Cardiac muscle cell (in vitro differentiated cells and primary cell): ENCODE measurements around the gene DPYD. TPM values are rescaled to one million over a fixed set of nuclear protein-coding genes. Genes with fewer than 3 reads are reported as not detected.

Experiments used
- DNase-seq, 2 donors: peaks; one replicate each; pipeline versions ENCODE4 v3.0.0 to v3.0.0-alpha.2; 2010 to 2017; ENCODE audit warnings: low read depth in 1 of 2, low spot score in 1 of 2
- H3K27ac ChIP-seq: fragments of 200-600 bp; sonication (generic); 2 replicates; pipeline ENCODE4 v1.5.1; 2016
- H3K27me3 ChIP-seq: fragments of 200-600 bp; sonication (generic); 2 replicates; pipeline ENCODE4 v1.6.0; 2016; ENCODE audit warnings: control low read depth
- H3K36me3 ChIP-seq: fragments of 200-600 bp; sonication (generic); 2 replicates; pipeline ENCODE4 v1.5.1; 2016; ENCODE audit warnings: control low read depth
- H3K4me1 ChIP-seq: fragments of 200-600 bp; sonication (generic); 2 replicates; pipeline ENCODE4 v1.8.1; 2017; ENCODE audit warnings: low read depth, mild to moderate bottlenecking, mixed run types
- H3K4me3 ChIP-seq: fragments of 200-600 bp; sonication (generic); 2 replicates; pipeline ENCODE4 v1.5.1; 2016; ENCODE audit warnings: mild to moderate bottlenecking
- H3K9me3 ChIP-seq: fragments of 200-600 bp; sonication (generic); 2 replicates; pipeline ENCODE4 v1.5.1; 2017; ENCODE audit warnings: low read depth, mild to moderate bottlenecking, control low read depth
- CTCF ChIP-seq: IDR thresholded peaks from 2 replicates; pipeline ENCODE4 v1.5.1; 2012; ENCODE audit warnings: low read depth, mild to moderate bottlenecking, low read length
- polyA plus RNA-seq: library from polyadenylated mRNA; unstranded; fragments of >200 nt; fragmentation: Nextera tagmentation; extraction: Ambion mirVana; gene quantifications from 2 replicates; pipeline ENCODE4 v1.2.1, GENCODE V29; 2016
- total RNA-seq: library from RNA; depleted of rRNA; stranded (reverse); fragments of >200 nt; gene quantifications from 2 replicates; pipeline ENCODE4 v1.2.3, GENCODE V29; 2016

Gene DPYD
- total and polyA plus RNA-seq, 2 experiments from 2014 or later: 0.66 to 2.0 TPM

GRCh38 chr1:97094247-97094972, 826.4 kb downstream of the DPYD start:
- Histone ChIP-seq H3K27me3 (no peaks in the 10 kb centered on the region), H3K36me3 (no peaks in the 10 kb centered on the region), H3K27ac (no peak overlapping the region), H3K9me3 (no peaks in the 10 kb centered on the region), H3K4me3 (no peak overlapping the region), H3K4me1 (no peaks in the 10 kb centered on the region)
- DNase-seq: peak in 1 of 2 donors; percentile 79
- no peak for TF ChIP-seq CTCF

- no peak for TF ChIP-seq CTCF
- no peaks in the 10 kb centered on the region for H3K36me3 ChIP-seq
- H3K9me3 ChIP-seq: no peaks in the 10 kb centered on the region
- H3K27me3 ChIP-seq: no peaks in the 10 kb centered on the region
- peak in 1 of 2 donors; percentile 77 for DNase-seq
- H3K4me3 ChIP-seq: no peak overlapping the region
- no peak overlapping the region for H3K27ac ChIP-seq
- no peaks in the 10 kb centered on the region for H3K4me1 ChIP-seq
These were observed 827.1 kb downstream of the DPYD start for GRCh38 chr1:97093741-97094140.

- Histone ChIP-seq H3K4me3 (no peak overlapping the region), H3K9me3 (no peaks in the 10 kb centered on the region), H3K36me3 (no peaks in the 10 kb centered on the region), H3K27me3 (no peaks in the 10 kb centered on the region), H3K27ac (no peak overlapping the region), H3K4me1 (no peaks in the 10 kb centered on the region)
- no peak for DNase-seq
- no peak for TF ChIP-seq CTCF
These were observed 828.0 kb downstream of the DPYD start for GRCh38 chr1:97092824-97093223.

GRCh38 chr1:97091679-97092078, 829.2 kb downstream of the DPYD start:
- no peak for DNase-seq
- H3K27me3 ChIP-seq: no peaks in the 10 kb centered on the region
- H3K4me3 ChIP-seq: no peak overlapping the region
- TF ChIP-seq CTCF: no peak
- H3K4me1 ChIP-seq: no peaks in the 10 kb centered on the region
- H3K27ac ChIP-seq: no peak overlapping the region
- H3K36me3 ChIP-seq: no peaks in the 10 kb centered on the region
- no peaks in the 10 kb centered on the region for H3K9me3 ChIP-seq

GRCh38 chr1:97091263-97091662, 829.6 kb downstream of the DPYD start:
- Histone ChIP-seq H3K36me3 (no peaks in the 10 kb centered on the region), H3K27me3 (no peaks in the 10 kb centered on the region), H3K4me3 (no peak overlapping the region), H3K4me1 (no peaks in the 10 kb centered on the region), H3K9me3 (no peaks in the 10 kb centered on the region), H3K27ac (no peak overlapping the region)
- no peak for DNase-seq
- no peak for TF ChIP-seq CTCF
